ENCODE results near the gene RBM23.

The RBM23 gene

GRCh38 chr14:22845821-22846625 is 72.9 kb downstream of the RBM23 start:
- Histone ChIP-seq H3K4me1 (ENCODE audit: control insufficient read depth, insufficient read depth, low read length) (peaks cover 81% of the 10 kb centered on the region), H3K9ac (ENCODE audit: low read length) (peak overlapping the region; percentile 73), H3K4me3 (ENCODE audit: low read length) (no peak overlapping the region), H3K36me3 (ENCODE audit: control insufficient read depth, insufficient read depth, low read length, severe bottlenecking) (peaks cover 58% of the 10 kb centered on the region), H3K27me3 (replicated peaks; ENCODE audit: control insufficient read depth, insufficient read depth, low read length) (no peaks in the 10 kb centered on the region), H3K9me3 (ENCODE audit: control insufficient read depth, low read length) (no peaks in the 10 kb centered on the region)
- no peak for DNase-seq (ENCODE audit: low read depth)

DNA sequence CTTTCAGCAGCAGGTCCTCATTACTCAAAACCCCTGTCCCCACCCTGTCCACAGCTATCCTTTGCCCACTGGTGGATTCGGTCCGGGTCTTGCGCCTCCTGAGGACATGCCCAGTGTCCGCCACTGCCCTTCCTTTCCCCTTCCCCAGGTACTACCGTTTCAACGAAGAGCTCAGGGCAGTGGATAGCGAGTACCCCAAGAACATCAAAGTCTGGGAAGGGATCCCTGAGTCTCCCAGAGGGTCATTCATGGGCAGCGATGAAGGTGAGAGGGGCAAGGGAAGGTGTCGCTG is 73.9 kb downstream of the RBM23 start:
- DNase-seq (ENCODE audit: low read depth), result no peak
- Histone ChIP-seq H3K4me3 (ENCODE audit: low read length) (no peak overlapping the region), H3K36me3 (ENCODE audit: control insufficient read depth, insufficient read depth, low read length, severe bottlenecking) (peaks cover 63% of the 10 kb centered on the region), H3K4me1 (ENCODE audit: control insufficient read depth, insufficient read depth, low read length) (peaks cover 79% of the 10 kb centered on the region), H3K9ac (ENCODE audit: low read length) (peak overlapping the region; percentile 73), H3K9me3 (ENCODE audit: control insufficient read depth, low read length) (no peaks in the 10 kb centered on the region), H3K27me3 (replicated peaks; ENCODE audit: control insufficient read depth, insufficient read depth, low read length) (no peaks in the 10 kb centered on the region)

DNA sequence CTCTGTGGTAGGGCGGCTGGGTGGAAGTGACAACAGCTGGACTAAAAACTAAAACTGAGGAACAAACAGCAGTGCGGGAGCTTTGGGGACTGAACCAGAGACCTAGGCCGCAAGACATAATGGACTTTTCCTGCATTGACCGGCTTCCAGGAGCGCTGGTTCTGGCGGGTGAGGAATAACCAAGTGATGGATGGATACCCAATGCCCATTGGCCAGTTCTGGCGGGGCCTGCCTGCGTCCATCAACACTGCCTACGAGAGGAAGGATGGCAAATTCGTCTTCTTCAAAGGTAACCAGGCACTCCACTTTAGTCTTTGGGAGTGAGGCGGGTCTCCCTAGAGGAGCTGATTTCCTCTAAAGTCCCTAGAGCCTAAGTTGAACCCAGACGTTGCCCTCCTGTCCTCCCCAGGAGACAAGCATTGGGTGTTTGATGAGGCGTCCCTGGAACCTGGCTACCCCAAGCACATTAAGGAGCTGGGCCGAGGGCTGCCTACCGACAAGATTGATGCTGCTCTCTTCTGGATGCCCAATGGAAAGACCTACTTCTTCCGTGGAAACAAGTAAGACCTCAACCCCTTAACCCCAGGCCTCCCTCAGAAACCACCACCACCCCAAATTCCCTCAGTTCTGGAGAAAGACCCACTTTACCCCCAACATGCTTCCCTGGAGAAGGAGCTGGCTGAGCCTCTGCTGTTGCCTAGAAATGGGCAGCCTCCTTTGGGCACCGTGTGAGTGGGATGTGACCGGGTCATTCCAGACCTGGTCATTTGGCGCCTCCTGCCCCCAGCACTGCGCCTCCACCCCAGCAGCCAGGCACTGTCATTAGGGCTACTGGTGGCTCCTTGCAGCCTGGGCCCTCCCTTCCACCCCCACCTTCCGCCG is 74.5 kb downstream of the RBM23 start:
- Histone ChIP-seq H3K27me3 (replicated peaks; ENCODE audit: control insufficient read depth, insufficient read depth, low read length) (no peaks in the 10 kb centered on the region), H3K9ac (ENCODE audit: low read length) (peak overlapping the region; percentile 26), H3K4me3 (ENCODE audit: low read length) (no peak overlapping the region), H3K4me1 (ENCODE audit: control insufficient read depth, insufficient read depth, low read length) (peaks cover 79% of the 10 kb centered on the region), H3K36me3 (ENCODE audit: control insufficient read depth, insufficient read depth, low read length, severe bottlenecking) (peaks cover 63% of the 10 kb centered on the region), H3K9me3 (ENCODE audit: control insufficient read depth, low read length) (no peaks in the 10 kb centered on the region)
- no peak for DNase-seq (ENCODE audit: low read depth)

All from adipocyte (in vitro differentiated cells).